Renal cortical epithelial cell (primary cell): ENCODE measurements around the gene ARL14. TPM values are rescaled to one million over a fixed set of nuclear protein-coding genes. Genes with fewer than 3 reads are reported as not detected.

ENCODE experiments used
- DNase-seq: peaks from one replicate; pipeline ENCODE4 v3.0.0-alpha.2; 2011; ENCODE audit warnings: low read depth
- total RNA-seq: library from RNA; depleted of rRNA; stranded (reverse); fragments of >200 nt; gene quantifications from 2 replicates; pipeline ENCODE4 v1.2.3, GENCODE V29; 2014

Gene ARL14
- 0.35 and 0.87 TPM in 2 replicates for total RNA-seq

DNA sequence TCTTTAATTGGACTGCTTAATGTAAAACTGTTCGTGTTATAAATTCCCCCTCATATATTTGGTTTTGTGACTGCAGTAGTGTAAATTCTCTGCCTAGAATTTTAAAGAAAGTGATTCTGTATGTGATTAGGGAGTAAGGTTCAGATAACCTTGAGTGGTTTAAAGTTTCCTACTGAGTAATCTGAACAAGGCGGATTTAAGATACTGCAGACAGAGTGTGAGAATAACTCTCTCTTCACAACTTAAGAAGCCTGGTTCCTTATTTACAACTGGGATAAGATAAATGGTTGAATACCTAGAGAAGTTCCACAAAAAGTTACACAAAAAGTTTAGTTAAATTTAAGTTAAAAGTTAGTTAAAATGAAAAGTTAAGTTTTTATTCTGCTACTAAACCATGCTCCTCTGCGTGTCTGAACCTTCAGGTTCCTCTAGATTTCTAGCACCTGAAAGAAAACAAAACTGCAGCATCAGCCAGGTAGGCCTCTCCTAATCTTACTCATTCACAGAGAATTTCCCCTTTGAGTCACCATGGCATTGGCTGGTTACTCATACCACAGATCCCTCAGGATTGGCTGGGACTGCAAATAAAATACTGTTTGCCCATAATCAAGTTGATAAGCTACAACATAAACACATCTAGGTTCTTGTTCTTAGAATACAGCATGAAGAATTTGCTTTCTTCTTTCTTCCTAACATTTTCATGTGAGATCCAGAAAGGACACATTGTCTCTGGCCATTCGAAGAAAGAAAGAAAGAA lies at the start of gene ARL14:
TSS of gene ARL14 (plus strand) at position 614 of the 757 bp plus-strand sequence. CDS start 187 bp downstream, outside the sequence.
- peak; percentile 96 for DNase-seq

- no peak for DNase-seq
Observed at GRCh38 chr3:160629491-160629890, 47.5 kb upstream of the ARL14 start.

GRCh38 chr3:160633361-160634083 lies 43.4 kb upstream of the ARL14 start:
- no peak for DNase-seq

DNA sequence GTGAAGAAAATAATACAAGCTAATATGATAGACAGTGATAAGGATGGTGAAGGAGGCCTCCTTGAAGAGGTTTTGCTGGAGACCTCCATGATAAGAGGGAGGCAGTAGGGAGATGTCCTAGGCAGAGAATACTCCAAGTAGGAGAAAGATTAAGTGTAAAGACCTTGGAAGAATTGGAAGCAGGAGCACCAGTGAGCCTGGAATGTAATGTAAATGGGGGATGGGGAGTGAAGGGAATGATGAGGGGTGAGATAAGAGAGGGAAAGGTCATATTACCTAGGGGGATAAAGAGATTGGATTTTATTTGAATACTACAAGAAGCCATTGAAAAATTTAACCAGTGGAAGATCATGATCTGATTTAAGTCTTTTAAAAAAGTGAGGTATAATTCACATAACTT lies 41.7 kb upstream of the ARL14 start:
- DNase-seq, result no peak

GRCh38 chr3:160637086-160637485 lies 39.9 kb upstream of the ARL14 start:
- peak; percentile 50 for DNase-seq

- no peak for DNase-seq
Observed at GRCh38 chr3:160638184-160638583, 38.8 kb upstream of the ARL14 start.

DNA sequence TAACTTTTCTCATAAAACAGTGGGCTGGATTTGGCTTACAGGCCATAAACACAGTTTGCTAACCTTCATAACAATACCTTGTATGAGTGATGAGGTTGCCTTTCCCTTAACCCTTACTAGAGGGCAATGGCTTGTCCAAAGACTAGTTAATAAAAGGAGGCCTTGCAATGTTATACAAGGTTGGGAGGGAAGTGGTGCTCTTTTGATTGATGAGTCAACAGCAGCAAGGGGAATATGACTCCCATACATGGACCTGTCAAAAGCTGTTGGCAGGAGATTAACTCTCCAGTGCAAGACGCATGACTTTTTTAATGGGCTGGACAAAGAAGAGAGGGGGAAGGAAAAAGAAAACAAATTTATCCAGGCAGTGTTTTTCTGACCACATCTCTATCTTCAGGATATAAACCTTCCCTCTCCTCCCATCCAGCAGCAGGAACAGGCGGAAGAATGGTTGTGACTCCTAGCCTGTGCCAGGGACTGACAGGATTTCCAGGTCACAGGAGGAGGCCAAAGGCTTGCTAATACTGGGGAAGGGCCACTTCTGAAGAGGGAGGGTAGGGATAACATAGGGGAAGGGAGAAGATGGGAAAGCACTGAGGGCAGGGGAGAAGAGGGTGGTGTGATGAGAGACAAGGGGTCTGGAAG lies 35.2 kb upstream of the ARL14 start:
- DNase-seq, result peak; percentile 87

- no peak for DNase-seq
Observed at GRCh38 chr3:160643994-160644393, 33.0 kb upstream of the ARL14 start.

GRCh38 chr3:160644491-160644890 lies 32.5 kb upstream of the ARL14 start:
- DNase-seq, result no peak

- DNase-seq, result peak; percentile 13
Observed at GRCh38 chr3:160648701-160649100, 28.3 kb upstream of the ARL14 start.

- peak; percentile 54 for DNase-seq
Observed at GRCh38 chr3:160649596-160649995, 27.4 kb upstream of the ARL14 start.

DNA sequence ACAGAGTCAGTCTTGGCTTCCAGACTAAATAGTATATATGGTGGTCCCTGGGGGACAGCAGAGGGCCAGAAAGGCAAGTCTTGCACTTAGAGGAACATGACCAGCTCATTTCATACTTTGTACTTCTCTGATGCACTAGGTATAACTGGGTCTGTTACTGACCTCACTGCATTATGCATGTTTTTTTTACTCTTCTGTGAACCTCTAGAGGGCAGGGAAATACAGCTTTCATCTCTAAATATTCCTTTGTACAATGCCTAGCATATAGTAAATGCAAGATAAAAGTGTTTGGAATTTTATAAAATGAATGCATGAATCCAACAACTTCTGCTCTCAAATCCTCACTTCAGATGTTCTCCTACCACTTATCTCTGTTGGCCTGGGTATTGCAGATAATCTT lies 23.4 kb upstream of the ARL14 start:
- no peak for DNase-seq

DNA sequence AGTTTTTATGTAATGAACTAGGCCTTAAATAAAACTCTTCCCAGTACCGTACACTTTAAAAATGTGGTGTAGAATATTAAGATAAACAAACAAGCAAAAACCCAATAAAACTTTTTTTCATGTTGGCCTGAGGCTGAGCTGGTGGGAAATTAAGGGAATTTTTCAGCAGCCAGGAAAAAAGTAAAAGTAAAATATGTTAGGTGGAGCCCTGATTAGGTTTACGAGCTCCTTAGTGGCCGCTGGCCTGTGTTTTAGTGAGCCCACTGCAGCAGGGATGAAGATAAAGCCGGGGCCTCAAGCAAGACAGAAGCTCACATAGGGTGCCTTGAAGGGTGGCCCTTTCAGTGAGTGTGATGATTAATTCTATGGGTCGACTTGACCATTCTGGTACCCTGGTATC lies 16.1 kb upstream of the ARL14 start:
- no peak for DNase-seq

GRCh38 chr3:160661660-160662059 lies 15.3 kb upstream of the ARL14 start:
- DNase-seq, result peak; percentile 81

- DNase-seq, result no peak
Observed at GRCh38 chr3:160665231-160665630, 11.7 kb upstream of the ARL14 start.

- peak; percentile 96 for DNase-seq
Observed at GRCh38 chr3:160665784-160666526, 11.0 kb upstream of the ARL14 start.

DNA sequence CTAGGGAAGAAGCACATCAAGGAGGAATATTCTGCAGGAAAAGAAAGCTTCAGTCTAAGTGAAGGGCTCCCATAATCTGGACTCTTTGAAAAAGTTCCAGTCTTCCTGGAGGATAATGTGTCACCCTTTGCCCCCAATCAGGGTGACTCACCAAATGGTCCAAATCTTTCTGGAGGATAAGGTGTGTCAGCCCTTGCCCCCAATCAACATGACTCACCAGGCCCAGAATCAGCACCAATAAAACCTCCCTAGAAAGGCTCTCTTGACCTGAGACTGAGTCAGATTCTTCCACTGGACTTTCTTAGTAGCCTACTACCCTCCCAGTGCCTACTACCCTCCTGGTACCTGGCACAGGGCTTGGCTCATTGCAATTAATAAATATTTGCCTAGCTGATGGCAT lies 9.5 kb upstream of the ARL14 start:
- peak; percentile 96 for DNase-seq

- DNase-seq, result no peak
Observed at GRCh38 chr3:160668454-160668853, 8.5 kb upstream of the ARL14 start.

DNA sequence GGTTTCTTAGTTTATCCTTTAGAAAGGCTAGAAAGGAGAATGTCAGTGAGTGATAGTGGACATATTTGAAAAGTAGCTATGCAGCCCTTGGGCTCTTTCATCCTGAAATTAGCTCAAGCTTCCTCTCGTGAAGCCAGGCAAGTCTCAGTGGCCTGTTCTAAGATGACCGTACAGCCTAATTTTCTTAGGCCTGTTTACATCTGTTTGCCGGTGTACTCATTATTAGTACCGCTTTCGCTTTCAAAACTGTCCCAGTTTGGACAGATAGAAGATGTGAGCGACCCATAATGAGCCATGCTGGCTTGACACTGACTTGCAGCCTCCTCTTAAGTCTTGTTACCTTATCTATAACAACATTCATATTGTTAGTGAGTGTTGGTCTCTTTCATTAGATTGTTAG lies 5.7 kb upstream of the ARL14 start:
- no peak for DNase-seq

- no peak for DNase-seq
Observed at GRCh38 chr3:160671995-160672394, 5.0 kb upstream of the ARL14 start.

DNA sequence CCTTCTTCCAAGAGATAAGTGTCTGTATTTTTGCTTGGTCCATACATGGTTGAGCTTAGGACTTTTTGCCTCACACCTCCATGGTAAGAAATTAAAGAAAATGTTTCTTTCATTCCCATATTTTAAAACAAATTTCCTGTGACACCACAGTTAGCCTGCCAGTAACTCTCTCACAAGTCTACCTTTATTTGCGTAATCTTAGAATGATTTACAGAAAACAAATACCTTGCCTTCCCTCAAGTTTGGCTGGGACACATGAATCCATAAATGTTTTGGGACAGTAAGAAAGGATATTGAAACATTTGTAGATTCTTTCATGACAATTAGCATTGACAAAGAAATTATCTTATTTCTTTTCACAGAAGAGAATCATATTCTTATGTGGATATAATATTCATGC lies 3.8 kb upstream of the ARL14 start:
- peak; percentile 77 for DNase-seq

DNA sequence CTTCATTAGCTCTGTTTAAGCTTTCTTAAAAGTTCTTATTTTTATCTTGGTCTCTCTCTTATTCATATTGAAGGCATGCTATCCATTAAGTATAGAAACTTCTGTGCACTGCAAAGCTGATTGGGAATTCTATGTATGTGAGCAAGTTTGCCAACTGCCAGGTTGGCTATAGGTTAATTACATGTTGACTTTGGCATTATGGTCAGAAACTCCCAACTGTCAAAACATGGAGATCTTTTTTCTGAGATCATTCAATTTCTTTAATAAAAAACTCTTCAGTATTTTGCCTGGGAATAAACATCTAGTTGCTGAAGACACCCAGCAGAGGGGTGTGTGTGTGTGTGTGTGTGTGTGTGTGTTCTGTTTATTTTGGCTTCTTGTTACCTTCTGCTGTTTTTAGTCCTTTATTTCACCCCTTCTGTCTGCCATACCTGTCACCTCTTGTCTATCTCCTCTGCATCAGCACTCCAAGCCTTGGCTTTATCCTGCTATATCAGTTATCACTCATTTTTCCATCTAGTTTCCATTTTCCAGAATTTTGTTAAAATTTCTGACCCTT lies 1.3 kb upstream of the ARL14 start:
- no peak for DNase-seq
